Keratinocyte (primary cell): ENCODE results near the gene EYA3.

Experiments used
- CTCF ChIP-seq, 3 experiments: IDR thresholded peaks in 1 of 3; conservative IDR thresholded peaks in 1 of 3; optimal IDR thresholded peaks in 1 of 3; 2 replicates in 2 of 3; 3 replicates in 1 of 3; pipeline versions ENCODE3 to v1.5.1; 2011; ENCODE audit warnings: low read length in 3 of 3, mild to moderate bottlenecking in 3 of 3, moderate library complexity in 2 of 3, control low read depth in 1 of 3, inconsistent platforms in 1 of 3; ENCODE audit not compliant: insufficient read depth in 2 of 3; ENCODE audit errors: extremely low read depth in 1 of 3
- EZH2 ChIP-seq: IDR thresholded peaks from one replicate; pipeline ENCODE4 v1.6.1; 2012; ENCODE audit warnings: inconsistent platforms, mild to moderate bottlenecking, low read length, moderate library complexity

- TF ChIP-seq CTCF (optimal IDR thresholded peaks at IDR 0.05 in 1 of 3, IDR thresholded peaks at IDR 0.05 in 1 of 3, conservative IDR thresholded peaks at IDR 0.05 in 1 of 3; ENCODE audit: extremely low read depth in 1 of 3, insufficient read depth in 2 of 3, low read length in 3 of 3), result no peak
- TF ChIP-seq EZH2, result no peak
These were observed 147.4 kb downstream of the EYA3 start for GRCh38 chr1:27940870-27941560.
